ENCODE data around the gene PCDH9. TPM values are rescaled to one million over a fixed set of nuclear protein-coding genes. Genes with fewer than 3 reads are reported as not detected.

The PCDH9 gene
- total RNA-seq, 1 experiment from 2014 or later: 7.7 TPM

DNA sequence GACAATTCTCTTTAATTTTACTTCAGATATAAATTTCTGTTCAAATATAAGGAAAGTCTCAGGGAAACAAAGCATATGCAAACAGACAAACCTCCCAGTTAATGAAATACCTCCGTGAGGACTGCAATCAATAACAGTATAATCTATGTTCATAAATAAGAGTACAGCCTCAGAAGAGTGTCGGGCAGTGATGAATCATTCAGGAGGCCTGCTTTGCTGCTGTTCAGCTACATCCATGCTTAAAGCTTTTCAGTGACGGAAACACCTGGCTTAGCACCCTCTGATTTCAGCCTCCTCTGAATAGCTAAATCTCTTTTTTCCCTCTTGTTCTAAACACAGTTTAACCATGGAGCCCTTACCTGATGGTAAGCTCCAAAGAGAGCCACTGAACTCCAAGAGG lies 69.0 kb downstream of the PCDH9 start:
- no peak for DNase-seq (ENCODE audit: low spot score)

GRCh38 chr13:67158903-67159302 lies 71.2 kb downstream of the PCDH9 start:
- DNase-seq (ENCODE audit: low spot score): no peak

DNA sequence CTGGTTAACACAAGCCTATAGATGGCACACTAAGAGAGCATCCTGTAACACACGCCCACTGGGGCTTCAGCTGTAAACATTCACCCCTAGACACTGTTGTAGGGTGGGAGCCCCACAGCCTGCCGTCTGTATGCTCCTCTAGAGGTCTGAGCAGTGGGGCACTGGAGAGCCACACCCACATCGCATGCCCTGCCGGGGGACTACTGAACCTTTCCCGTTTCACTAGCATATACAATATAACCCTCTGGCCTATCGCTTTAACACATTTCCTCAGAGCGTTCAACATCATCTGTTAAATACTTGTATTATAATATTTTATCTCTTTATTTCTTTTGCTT lies 73.4 kb downstream of the PCDH9 start:
- no peak for DNase-seq (ENCODE audit: low spot score)

DNA sequence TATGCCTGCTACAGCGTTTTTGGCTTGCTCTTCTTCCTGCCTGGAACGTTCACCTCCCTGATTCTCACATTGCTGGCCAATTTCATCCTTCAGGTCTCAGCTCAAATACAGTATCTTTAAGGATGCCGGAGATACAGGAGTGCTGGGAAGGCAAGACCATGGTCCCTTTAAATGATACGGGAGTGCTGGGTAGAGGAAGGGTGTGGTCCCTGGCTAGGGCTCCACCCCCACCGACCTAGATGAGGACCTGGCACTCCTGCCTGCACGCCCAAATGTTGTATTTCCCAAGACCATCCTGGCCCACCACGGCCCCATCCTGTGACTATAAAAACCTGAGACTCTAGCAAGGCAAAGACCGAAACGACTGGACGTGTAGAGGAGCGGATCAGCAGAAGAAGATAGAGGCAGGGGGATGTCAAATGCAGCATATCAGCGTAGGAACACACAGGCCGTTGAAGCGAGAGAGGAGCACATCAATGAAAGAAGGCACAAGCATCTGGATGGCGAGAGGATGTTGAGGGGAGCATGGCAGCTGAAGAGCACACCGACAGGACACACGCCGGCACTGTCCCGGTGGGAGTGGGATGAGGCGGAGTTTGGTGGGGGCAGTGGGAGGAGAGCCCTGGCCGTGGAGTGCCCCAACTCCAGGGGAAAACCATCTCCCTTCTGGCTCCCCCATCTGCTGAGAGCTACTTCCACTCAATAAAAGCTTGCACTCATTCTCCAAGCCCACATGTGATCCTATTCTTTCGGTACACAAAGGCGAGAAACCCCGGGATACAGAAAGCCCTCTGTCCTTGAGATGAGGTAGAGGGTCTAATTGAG lies 74.0 kb downstream of the PCDH9 start:
- DNase-seq (ENCODE audit: low spot score): no peak

DNA sequence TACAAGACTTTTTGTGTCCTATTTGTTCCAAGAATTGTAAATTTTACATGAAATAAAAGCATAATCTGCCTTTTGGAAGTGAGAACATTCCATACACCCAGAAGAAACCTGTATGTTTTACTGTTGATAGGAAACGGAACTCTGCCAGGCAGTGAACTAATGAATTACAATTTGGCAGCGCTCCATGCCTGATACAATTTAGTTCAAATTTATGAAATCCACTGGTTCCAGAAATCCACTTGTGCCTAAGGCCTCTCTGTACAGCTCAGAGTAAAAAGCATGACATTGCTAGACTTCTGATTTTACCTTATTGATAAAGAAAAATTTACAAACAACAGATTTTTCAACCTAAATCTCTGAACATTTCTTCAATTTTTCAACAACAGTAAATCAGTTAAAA lies 78.1 kb downstream of the PCDH9 start:
- DNase-seq (ENCODE audit: low spot score): no peak

GRCh38 chr13:67151652-67152051 lies 78.5 kb downstream of the PCDH9 start:
- DNase-seq (ENCODE audit: low spot score): no peak

- DNase-seq (ENCODE audit: low spot score): no peak
These were observed 79.5 kb downstream of the PCDH9 start for GRCh38 chr13:67150608-67151007.

- DNase-seq (ENCODE audit: low spot score): no peak
These were observed 82.0 kb downstream of the PCDH9 start for GRCh38 chr13:67148161-67148571.

DNA sequence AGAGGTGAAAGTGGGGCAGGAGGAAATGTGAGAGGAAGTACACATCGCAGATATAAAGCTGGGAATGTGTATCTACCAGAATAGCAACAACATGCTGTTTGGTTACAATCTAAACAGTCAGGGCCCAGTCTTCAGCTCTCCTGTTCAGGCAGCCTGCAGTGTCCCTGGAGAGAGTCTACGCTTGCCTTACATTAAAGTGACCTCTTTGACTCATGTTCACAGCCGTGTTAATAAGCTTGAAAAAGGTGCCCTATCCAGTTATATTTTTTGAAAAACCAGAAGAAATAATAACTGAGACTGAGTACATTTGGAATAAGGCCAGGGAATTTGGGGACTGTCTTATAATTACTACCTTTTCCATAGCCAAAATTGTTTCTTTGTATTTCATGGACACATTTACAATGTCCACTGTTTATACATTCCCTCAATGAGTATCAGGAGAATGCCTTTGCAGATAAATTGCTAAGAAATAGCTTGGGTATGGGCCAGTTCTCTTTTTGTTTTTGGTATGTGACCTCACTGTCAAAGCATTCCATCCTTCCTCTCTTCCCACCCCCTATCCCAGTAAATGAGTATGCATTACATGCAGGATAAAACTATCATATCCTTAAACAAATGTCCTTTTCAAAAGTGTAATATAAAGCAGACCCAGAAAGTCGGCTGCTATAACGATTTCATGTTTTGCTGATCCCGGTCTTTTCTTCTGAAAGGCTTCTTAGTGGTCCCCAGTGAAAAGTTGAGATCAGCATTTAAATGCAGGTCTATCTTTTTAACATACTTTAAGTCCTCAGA lies 82.6 kb downstream of the PCDH9 start:
- peak; percentile 6 for DNase-seq (ENCODE audit: low spot score)

DNA sequence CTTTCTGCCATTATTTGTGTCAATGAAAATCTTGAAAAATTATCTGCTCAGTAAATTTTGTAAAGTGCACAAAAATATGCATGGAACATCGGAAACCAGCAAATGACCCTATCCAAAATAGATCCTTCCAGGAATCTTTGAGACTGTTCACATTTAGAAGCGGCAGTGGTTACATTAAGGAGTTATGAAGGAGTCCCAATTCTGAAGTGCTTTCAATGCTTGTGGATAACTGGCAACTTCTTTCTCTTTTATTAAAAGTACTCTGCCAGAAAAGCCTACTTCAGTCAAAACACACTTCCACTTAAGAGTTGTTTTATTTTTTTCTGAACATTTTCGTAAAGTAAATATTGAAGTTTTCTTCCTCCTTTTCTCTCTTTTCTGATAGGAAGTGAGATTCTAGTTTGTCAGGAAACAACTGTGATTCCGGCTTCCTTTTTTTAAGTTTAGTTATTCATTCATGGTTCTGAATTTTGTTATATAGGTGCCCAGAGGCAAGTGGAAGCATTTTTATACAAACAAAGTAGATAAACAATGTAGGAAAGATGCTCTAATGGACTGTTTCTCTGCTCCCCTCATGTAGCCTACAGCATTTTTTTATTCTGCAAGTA lies 83.5 kb downstream of the PCDH9 start:
- no peak for DNase-seq (ENCODE audit: low spot score)

GRCh38 chr13:67145950-67146349 lies 84.2 kb downstream of the PCDH9 start:
- DNase-seq (ENCODE audit: low spot score): no peak

DNA sequence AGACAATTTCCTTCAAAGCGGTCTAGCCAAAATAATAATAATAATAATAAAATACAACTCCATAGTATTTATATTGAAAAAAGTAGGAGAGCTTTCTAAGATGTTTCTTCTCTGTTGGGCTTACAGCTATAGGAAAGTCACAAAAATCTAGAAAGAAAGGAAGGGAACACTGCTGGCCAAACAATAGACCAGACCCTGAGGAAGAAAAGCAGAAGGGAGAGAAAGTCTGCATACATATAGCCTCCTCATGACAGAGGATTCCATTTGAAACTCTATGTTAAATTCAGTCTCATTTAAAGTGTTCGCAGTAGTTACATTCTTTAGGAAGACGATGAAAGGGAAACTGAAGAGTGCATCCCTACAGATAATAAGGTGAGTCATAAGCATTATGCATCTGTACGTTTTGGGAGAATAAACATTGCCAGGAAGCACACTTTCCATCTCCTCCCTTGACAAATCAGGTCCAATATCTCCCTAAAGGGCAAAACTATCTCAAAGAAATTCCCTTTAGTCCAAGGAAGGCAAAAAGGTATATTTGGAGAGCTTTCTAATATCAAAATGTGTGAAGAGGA lies 86.5 kb downstream of the PCDH9 start:
- no peak for DNase-seq (ENCODE audit: low spot score)

DNA sequence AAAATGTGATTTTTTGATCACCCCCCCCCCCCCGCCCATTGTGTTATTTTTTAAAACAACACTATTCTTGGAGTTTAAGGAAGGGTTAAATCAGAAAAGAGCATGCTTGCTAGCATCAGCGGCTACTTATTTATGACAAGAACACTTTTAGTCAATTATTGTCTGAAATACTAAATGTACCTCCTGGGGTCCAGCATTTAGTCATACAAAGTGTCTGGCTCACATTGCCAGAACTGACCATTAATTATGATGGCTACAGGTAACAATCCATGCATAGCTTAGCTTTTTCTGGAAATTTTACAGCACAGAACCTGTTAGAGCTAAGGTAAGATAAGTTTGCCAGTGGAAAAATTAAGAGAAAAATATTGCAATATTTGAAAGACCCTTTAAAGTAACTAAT lies 90.1 kb downstream of the PCDH9 start:
- no peak for DNase-seq (ENCODE audit: low spot score)

- DNase-seq (ENCODE audit: low spot score): no peak
These were observed 90.6 kb downstream of the PCDH9 start for GRCh38 chr13:67139551-67139950.

- DNase-seq (ENCODE audit: low spot score): no peak
These were observed 91.2 kb downstream of the PCDH9 start for GRCh38 chr13:67138970-67139369.

DNA sequence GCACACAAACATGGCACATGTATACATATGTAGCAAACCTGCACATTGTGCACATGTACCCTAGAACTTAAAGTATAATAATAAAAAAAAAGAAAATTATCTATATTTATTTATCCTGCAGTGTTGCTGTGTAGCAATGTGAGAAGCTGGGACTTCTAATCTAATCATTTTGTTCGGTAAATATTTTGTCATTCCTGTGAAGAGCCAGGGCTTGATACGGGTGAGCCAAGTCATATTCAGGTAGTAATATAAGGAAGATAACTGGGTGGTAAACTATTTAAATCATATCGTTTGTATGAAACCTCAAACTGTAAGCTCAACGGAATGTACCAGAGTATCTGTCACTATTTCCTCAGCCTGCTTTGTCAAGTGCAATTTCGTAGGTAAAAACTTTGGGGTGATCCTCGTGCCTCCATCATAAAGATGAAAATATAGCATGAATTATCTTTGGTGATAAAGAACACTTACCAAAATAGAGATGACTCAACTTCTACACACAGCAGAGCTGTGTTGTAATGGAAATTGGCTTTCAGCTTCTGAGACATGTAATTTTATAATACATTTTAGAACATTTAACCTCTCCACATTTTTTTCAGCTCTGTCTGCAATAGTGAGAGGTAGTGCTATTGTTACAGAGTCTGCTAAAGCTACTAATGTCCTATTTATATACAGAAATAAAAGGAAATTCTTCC lies 92.9 kb downstream of the PCDH9 start:
- no peak for DNase-seq (ENCODE audit: low spot score)

GRCh38 chr13:67136157-67136556 lies 94.0 kb downstream of the PCDH9 start:
- no peak for DNase-seq (ENCODE audit: low spot score)

DNA sequence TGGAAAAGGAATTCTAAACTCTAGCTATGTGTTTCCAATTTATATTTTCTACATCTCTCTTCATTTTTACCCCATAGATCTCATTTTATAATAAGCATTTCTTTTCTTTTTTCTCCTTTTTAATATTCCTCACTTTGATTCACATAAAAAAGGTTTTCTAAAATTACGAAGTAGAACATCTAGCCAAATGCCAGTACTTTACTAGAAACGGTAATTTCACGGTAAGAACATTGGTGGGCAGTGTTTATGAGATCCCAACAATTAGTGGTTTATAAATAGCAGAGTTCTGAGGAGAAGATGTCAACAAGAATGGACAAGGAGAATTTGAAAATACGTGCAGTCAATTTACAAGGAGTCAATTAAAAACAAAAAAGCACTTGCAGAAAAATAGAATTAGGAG lies 94.8 kb downstream of the PCDH9 start:
- DNase-seq (ENCODE audit: low spot score): no peak

DNA sequence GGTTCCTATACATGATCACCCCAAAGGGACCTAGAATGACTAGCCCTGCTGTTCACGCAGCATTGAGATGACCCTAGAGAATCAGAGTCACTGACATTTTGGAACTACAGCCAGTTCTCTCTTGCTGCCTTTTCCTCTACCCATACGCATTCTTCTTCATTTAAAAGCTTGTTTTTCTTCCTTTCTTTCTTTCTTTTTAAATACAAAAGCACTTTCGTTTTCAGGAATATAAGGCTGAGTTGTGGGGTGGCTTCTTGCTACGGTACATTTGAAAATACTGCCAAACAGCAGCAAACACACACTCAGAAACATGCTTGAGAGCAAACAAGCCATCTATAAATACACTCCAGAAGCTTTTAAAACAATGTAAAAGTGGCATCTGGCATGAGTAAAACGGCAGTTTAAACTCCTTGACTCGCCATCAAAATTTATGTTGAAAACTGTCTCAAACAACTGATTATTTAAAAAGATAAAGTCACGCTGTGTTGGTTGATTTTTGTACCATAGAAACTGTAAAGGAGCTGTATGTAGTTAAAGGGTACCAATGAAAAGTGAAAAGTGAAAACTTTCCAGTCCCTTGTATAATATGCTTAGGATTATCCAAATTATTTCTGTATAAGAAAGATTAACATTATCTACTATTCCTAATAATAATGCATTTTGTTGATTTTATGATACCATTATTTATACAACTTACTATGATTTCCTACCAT lies 95.6 kb downstream of the PCDH9 start:
- DNase-seq (ENCODE audit: low spot score): no peak

- no peak for DNase-seq (ENCODE audit: low spot score)
These were observed 96.7 kb downstream of the PCDH9 start for GRCh38 chr13:67133476-67133875.

DNA sequence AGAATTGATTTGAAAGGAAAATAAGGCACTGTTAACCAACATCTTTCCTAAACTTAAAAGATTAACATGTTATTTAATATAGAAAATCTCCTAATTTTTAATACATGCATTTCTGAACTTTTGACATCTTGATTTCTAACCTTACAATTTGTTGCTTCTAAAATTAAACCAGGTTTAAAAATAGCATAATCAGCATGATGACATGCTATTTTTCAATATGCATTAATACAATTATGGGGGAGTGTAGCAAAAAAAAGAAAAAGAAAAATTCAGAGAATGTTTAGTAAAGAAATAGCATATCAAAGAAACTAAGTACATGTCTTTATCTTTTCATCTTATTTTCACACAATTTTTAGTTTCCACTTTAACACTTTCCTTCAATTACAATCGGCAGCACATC lies 98.7 kb downstream of the PCDH9 start:
- DNase-seq (ENCODE audit: low spot score): no peak
